HCT116 (cell line): Measurements from ENCODE around the gene ITGA1. TPM values are rescaled to one million over a fixed set of nuclear protein-coding genes. Genes with fewer than 3 reads are reported as not detected.

Experiments used
- ATAC-seq: fragments of 200-7000 bp; cut with Tn5 transposase; 2 replicates; pipeline ENCODE4 v1.9.1; 2020; ENCODE audit warnings: mild to moderate bottlenecking, moderate library complexity
- BruUV-seq: library from RNA; stranded (reverse); fragments of 400-500 nt; replicated peaks from 2 replicates; lab custom pipeline; 2021; lab: Mats Ljungman, UMichigan
- CTCF ChIA-PET: fragments of 300-600 bp; sonication (Branson Sonifier 250); formaldehyde crosslinking; loops from one replicate; lab custom pipeline; 2021; ENCODE audit warnings: antibody characterized with exemption; lab: Charles Lee
- POLR2A ChIA-PET: fragments of 300-600, 350-600 bp; sonication (Branson Sonifier 250); formaldehyde crosslinking; loops from one replicate; lab custom pipeline; 2021; ENCODE audit warnings: antibody characterized with exemption; lab: Charles Lee
- RAD21 ChIA-PET, 2 experiments: fragments of 300-600 bp; sonication (Branson Sonifier 250); formaldehyde crosslinking; loops; one replicate each; lab custom pipeline; 2023; ENCODE audit warnings: low total read pairs in 2 of 2; ENCODE audit not compliant: uncharacterized antibody in 2 of 2, unreplicated experiment in 2 of 2, low non-redundant PET in 1 of 2; lab: Charles Lee
- DNase-seq: peaks from one replicate; pipeline ENCODE4 v3.0.0-alpha.2; 2010; ENCODE audit warnings: low read depth, low spot score
- H2AFZ ChIP-seq: fragments of 200-600 bp; shearing (Covaris generic), sonication (generic); 2 replicates; pipeline ENCODE4 v1.6.1; 2017; ENCODE audit warnings: low read depth, mixed run types, mixed read lengths, antibody characterized with exemption, low read length; ENCODE audit not compliant: poor library complexity, severe bottlenecking
- H3K27ac ChIP-seq: 2 replicates; pipeline ENCODE4 v1.5.1; 2012; ENCODE audit warnings: low read depth, low read length
- H3K27me3 ChIP-seq: fragments of 200-600 bp; sonication (generic); 2 replicates; pipeline ENCODE4 v1.6.1; 2016; ENCODE audit warnings: mixed run types, low read length, mixed read lengths; ENCODE audit not compliant: insufficient read depth
- H3K36me3 ChIP-seq, 2 experiments: fragments of 200-500 bp in 1 of 2; fragments of 200-600 bp in 1 of 2; sonication (Bioruptor generic) in 1 of 2; sonication (generic) in 1 of 2; 2 replicates each; pipeline versions ENCODE4 v1.5.1 to v1.6.1; 2014 to 2016; ENCODE audit warnings: low read length in 2 of 2, inconsistent platforms in 1 of 2, mixed read lengths in 1 of 2, mixed run types in 1 of 2; ENCODE audit not compliant: insufficient read depth in 2 of 2, control insufficient read depth in 1 of 2
- H3K4me1 ChIP-seq, 2 experiments: fragments of 200-600 bp in 1 of 2; sonication (generic) in 1 of 2; 2 replicates each; pipeline versions ENCODE4 v1.5.1 to v1.6.1; 2012 to 2017; ENCODE audit warnings: low read length in 2 of 2, inconsistent platforms in 1 of 2, mild to moderate bottlenecking in 1 of 2, mixed read lengths in 1 of 2, mixed run types in 1 of 2, moderate library complexity in 1 of 2; ENCODE audit not compliant: insufficient read depth in 2 of 2, control insufficient read depth in 1 of 2
- H3K4me2 ChIP-seq: fragments of 200-600 bp; sonication (generic); 2 replicates; pipeline ENCODE4 v1.6.1; 2017; ENCODE audit warnings: mixed run types, low read length, mixed read lengths
- H3K4me3 ChIP-seq, 2 experiments: fragments of 200-600 bp in 1 of 2; sonication (generic) in 1 of 2; replicated peaks in 1 of 2; 2 replicates each; pipeline ENCODE4 v1.5.1; 2011 to 2016; ENCODE audit warnings: low read length in 2 of 2, control low read depth in 1 of 2, low read depth in 1 of 2, mild to moderate bottlenecking in 1 of 2, mixed read lengths in 1 of 2, mixed run types in 1 of 2
- H3K79me2 ChIP-seq: fragments of 200-600 bp; sonication (generic); 2 replicates; pipeline ENCODE4 v1.6.1; 2017; ENCODE audit warnings: mild to moderate bottlenecking, mixed run types, low read length, moderate library complexity, mixed read lengths; ENCODE audit not compliant: insufficient read depth
- H3K9ac ChIP-seq: fragments of 200-600 bp; sonication (generic); 2 replicates; pipeline ENCODE4 v1.6.1; 2016; ENCODE audit warnings: low read length, mixed read lengths
- H3K9me2 ChIP-seq: fragments of 200-600 bp; sonication (generic), shearing (Covaris generic); 2 replicates; pipeline ENCODE4 v1.6.1; 2017; ENCODE audit warnings: mixed run types, mild to moderate bottlenecking, moderate library complexity; ENCODE audit not compliant: insufficient read depth
- H3K9me3 ChIP-seq, 2 experiments: fragments of 200-500 bp in 1 of 2; fragments of 200-600 bp in 1 of 2; sonication (Bioruptor generic) in 1 of 2; sonication (generic) in 1 of 2; 2 replicates each; pipeline ENCODE4 v1.6.1; 2014 to 2017; ENCODE audit warnings: low read length in 2 of 2, mixed read lengths in 2 of 2, inconsistent platforms in 1 of 2, low read depth in 1 of 2, mild to moderate bottlenecking in 1 of 2, mixed run types in 1 of 2, moderate library complexity in 1 of 2; ENCODE audit not compliant: control insufficient read depth in 1 of 2, insufficient read depth in 1 of 2
- H4K20me1 ChIP-seq: fragments of 200-600 bp; sonication (generic), shearing (Covaris generic); 2 replicates; pipeline ENCODE4 v1.6.1; 2017; ENCODE audit warnings: mixed run types, mild to moderate bottlenecking, moderate library complexity; ENCODE audit not compliant: insufficient read depth
- ATF3 ChIP-seq: IDR thresholded peaks from 2 replicates; pipeline ENCODE4 v1.6.1; 2012
- CEBPB ChIP-seq: IDR thresholded peaks from 2 replicates; pipeline ENCODE4 v1.6.1; 2012; ENCODE audit warnings: low read depth
- EGR1 ChIP-seq: IDR thresholded peaks from 2 replicates; pipeline ENCODE4 v1.6.1; 2012; ENCODE audit warnings: low read depth
- EZH2phosphoT487 ChIP-seq: fragments of 200-600 bp; IDR thresholded peaks from 2 replicates; pipeline ENCODE4 v1.6.1; 2018; ENCODE audit warnings: antibody characterized with exemption, borderline replicate concordance
- FOSL1 ChIP-seq: IDR thresholded peaks from 2 replicates; pipeline ENCODE4 v1.6.1; 2012; ENCODE audit warnings: low read depth
- MAX ChIP-seq: IDR thresholded peaks from 2 replicates; pipeline ENCODE4 v1.6.1; 2012
- POLR2A ChIP-seq: IDR thresholded peaks from 2 replicates; pipeline ENCODE4 v1.7.0; 2011; ENCODE audit warnings: borderline replicate concordance; ENCODE audit not compliant: insufficient read depth, insufficient read length; ENCODE audit errors: extremely low read depth
- POLR2AphosphoS5 ChIP-seq: IDR thresholded peaks from 2 replicates; pipeline ENCODE4 v1.6.1; 2011; ENCODE audit warnings: mild to moderate bottlenecking, low read depth, low read length, moderate library complexity
- RAD21 ChIP-seq: IDR thresholded peaks from 2 replicates; pipeline ENCODE4 v1.6.1; 2012; ENCODE audit warnings: low read depth, mild to moderate bottlenecking
- SIN3A ChIP-seq: IDR thresholded peaks from 2 replicates; pipeline ENCODE4 v1.6.1; 2012; ENCODE audit warnings: low read depth
- SRF ChIP-seq: IDR thresholded peaks from 2 replicates; pipeline ENCODE4 v1.6.1; 2012; ENCODE audit warnings: low read depth
- TCF7L2 ChIP-seq: IDR thresholded peaks from 2 replicates; pipeline ENCODE4 v1.7.0; 2011; ENCODE audit warnings: borderline replicate concordance, inconsistent platforms; ENCODE audit not compliant: insufficient read depth, insufficient read length; ENCODE audit errors: extremely low read depth
- ZBTB33 ChIP-seq: IDR thresholded peaks from 2 replicates; pipeline ENCODE4 v1.6.1; 2011; ENCODE audit warnings: mild to moderate bottlenecking, low read length, moderate library complexity; ENCODE audit not compliant: insufficient replicate concordance; ENCODE audit errors: extremely low read depth
- ZFX ChIP-seq: fragments of 450-650 bp; IDR thresholded peaks from 2 replicates; pipeline ENCODE4 v1.6.1; 2017
- ZNF274 ChIP-seq: fragments of 200-500 bp; sonication (Bioruptor generic); IDR thresholded peaks from 2 replicates; pipeline ENCODE4 v1.6.1; 2014; ENCODE audit warnings: mild to moderate bottlenecking, low read depth, low read length, inconsistent platforms
- intact Hi-C: fragments of 100-400 bp; cut with micrococcal nuclease; formaldehyde crosslinking; loops from 2 replicates; pipeline ENCODE4 v1.10.0; 2022
- total RNA-seq: library from RNA; stranded (reverse); gene quantifications from one replicate; pipeline ENCODE4 v1.2.1, GENCODE V29; 2021; ENCODE audit not compliant: unreplicated experiment

The ITGA1 gene
- total RNA-seq, 1 experiment from 2014 or later, result 1.8 TPM

- RAD21 ChIA-PET, result no interaction called here
- DNase-seq, result no peak
- TF ChIP-seq ZBTB33 (no peak), ZFX (no peak), SIN3A (no peak), EGR1 (no peak), POLR2AphosphoS5 (no peak), FOSL1 (no peak), SRF (no peak), RAD21 (no peak), POLR2A (no peak), EZH2phosphoT487 (no peak), MAX (no peak), TCF7L2 (no peak), ZNF274 (no peak), CEBPB (no peak), ATF3 (no peak)
- Histone ChIP-seq H3K4me1 (peaks cover 0 to 8% of the 10 kb centered on the region in 2 experiments; a peak in 2 of 4 replicates), H3K79me2 (no peaks in the 10 kb centered on the region), H3K9me2 (no peaks in the 10 kb centered on the region), H3K27ac (no peak overlapping the region), H3K4me3 (no peak overlapping the region), H3K4me2 (no peak overlapping the region), H3K9me3 (no peaks in the 10 kb centered on the region), H3K9ac (no peak overlapping the region), H3K27me3 (no peaks in the 10 kb centered on the region), H4K20me1 (no peaks in the 10 kb centered on the region), H2AFZ (no peak overlapping the region), H3K36me3 (no peaks in the 10 kb centered on the region)
- POLR2A ChIA-PET, result no interaction called here
- intact Hi-C loops, result no loop called here
- CTCF ChIA-PET, result interaction anchor here (1.0 kb wide), 1 partner anchor 136 kb away, joined by 3 read pairs; no protein-coding TSS in a partner anchor
- no peak for ATAC-seq
- no TSS peak for BruUV-seq
These were observed 8.5 kb upstream of the ITGA1 start for GRCh38 chr5:52779213-52779612.
